Skeletal muscle satellite cell (primary cell): ENCODE results near the gene TNNT1.
A peak's percentile ranks its signal among the peaks of the same experiment; 100 is the strongest.

Experiments used
- H3K27me3 ChIP-seq: 2 replicates; pipeline ENCODE4 v1.7.0; 2013; ENCODE audit warnings: low read length; ENCODE audit not compliant: control insufficient read depth, insufficient read depth
- H3K36me3 ChIP-seq: 2 replicates; pipeline ENCODE4 v1.7.0; 2013; ENCODE audit warnings: mild to moderate bottlenecking, control low read depth, low read length; ENCODE audit not compliant: insufficient read depth
- H3K4me1 ChIP-seq: 2 replicates; pipeline ENCODE4 v1.7.0; 2013; ENCODE audit warnings: low read length; ENCODE audit not compliant: control insufficient read depth, insufficient read depth
- H3K4me2 ChIP-seq: 2 replicates; pipeline ENCODE4 v1.7.0; 2013; ENCODE audit warnings: mild to moderate bottlenecking, low read length
- H3K4me3 ChIP-seq: 2 replicates; pipeline ENCODE4 v1.7.0; 2013; ENCODE audit warnings: low read length
- H3K9ac ChIP-seq: 2 replicates; pipeline ENCODE4 v1.7.0; 2013; ENCODE audit warnings: mild to moderate bottlenecking, low read depth, low read length, moderate library complexity
- H3K9me3 ChIP-seq: replicated peaks from 2 replicates; pipeline ENCODE4 v1.7.0; 2013; ENCODE audit warnings: mild to moderate bottlenecking, control low read depth, low read length

Gene TNNT1

DNA sequence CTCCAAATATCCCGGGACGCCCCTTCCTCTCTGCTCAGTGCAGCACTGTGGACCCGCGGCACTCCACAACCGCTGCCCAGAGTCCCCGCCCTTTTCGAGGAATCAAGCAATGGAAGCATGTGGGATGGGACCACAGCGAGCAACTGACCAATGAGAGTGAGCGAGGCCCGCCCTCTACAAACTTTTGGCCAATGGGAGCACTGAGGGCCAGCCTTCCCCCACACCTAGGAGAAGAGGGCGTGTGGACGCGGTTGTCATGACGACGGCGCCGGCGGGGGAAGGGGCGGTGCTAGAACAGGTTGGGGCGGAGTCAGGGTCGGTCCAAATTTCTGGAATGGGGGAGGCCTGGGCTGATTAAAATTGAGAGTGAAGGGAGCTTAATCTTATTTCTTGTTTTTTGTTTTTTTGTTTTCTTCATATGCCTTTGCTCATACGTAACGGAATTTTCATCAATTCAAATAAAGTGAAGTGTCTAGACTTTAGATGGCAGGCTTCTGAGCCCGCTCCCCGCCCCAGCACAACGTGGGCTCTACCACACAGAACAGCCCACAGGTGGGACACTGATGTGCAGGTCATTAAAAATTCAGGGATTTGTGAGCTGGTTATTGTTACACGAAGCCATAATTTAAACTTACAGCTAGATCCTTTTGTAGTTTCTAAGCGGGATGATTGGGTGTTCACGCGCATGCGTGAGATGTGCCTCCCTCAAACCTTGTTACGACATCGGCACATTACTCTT, 17.7 kb upstream of the TNNT1 start, which contains the start of gene DNAAF3:
TSS of gene DNAAF3 (minus strand) at position 84 of the 739 bp plus-strand sequence. CDS start 200 bp downstream, outside the sequence.
- H3K9ac ChIP-seq, result no peak within 1 kb of the TSS
- H3K36me3 ChIP-seq, result no peaks in the 10 kb centered on the region
- H3K27me3 ChIP-seq, result peaks cover 35% of the 10 kb centered on the region
- peak within 1 kb of the TSS; percentile 89 for H3K4me2 ChIP-seq
- H3K4me1 ChIP-seq, result peaks cover 5% of the 10 kb centered on the region
- H3K9me3 ChIP-seq, result no peaks in the 10 kb centered on the region
- peak within 1 kb of the TSS; percentile 72 for H3K4me3 ChIP-seq

GRCh38 chr19:55165952-55166529, 17.0 kb upstream of the TNNT1 start:
- Histone ChIP-seq H3K4me1 (peaks cover 5% of the 10 kb centered on the region), H3K9ac (no peak overlapping the region), H3K4me2 (peak overlapping the region; percentile 89), H3K9me3 (no peaks in the 10 kb centered on the region), H3K27me3 (peaks cover 34% of the 10 kb centered on the region), H3K36me3 (no peaks in the 10 kb centered on the region), H3K4me3 (peak overlapping the region; percentile 72)

- no peaks in the 10 kb centered on the region for H3K36me3 ChIP-seq
- H3K4me1 ChIP-seq, result peaks cover 8% of the 10 kb centered on the region
- no peak overlapping the region for H3K4me2 ChIP-seq
- H3K27me3 ChIP-seq, result peaks cover 24% of the 10 kb centered on the region
- no peak overlapping the region for H3K9ac ChIP-seq
- no peaks in the 10 kb centered on the region for H3K9me3 ChIP-seq
- no peak overlapping the region for H3K4me3 ChIP-seq
Measured at GRCh38 chr19:55161571-55162322, 12.7 kb upstream of the TNNT1 start.

DNA sequence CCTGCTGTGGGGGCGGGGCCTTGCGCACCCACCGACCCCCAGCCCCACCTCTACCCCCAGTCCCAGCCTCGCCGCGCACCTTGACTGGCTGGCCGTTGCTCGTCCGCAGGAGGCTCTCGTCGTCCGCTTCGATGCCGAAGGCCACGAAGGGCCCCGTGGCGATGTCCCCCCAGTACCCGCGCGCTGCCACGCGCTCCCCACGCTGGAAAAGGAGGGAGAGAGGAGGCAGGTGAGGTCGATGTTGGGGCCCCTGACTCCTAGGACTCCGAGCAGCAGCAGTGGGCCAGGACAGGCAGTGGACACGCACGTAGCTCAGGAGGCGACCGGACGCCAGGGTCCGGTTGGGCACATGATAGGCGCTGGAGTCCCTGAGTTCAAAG, 12.0 kb upstream of the TNNT1 start:
- Histone ChIP-seq H3K36me3 (no peaks in the 10 kb centered on the region), H3K4me2 (no peak overlapping the region), H3K9me3 (no peaks in the 10 kb centered on the region), H3K4me1 (peaks cover 8% of the 10 kb centered on the region), H3K9ac (no peak overlapping the region), H3K27me3 (peaks cover 24% of the 10 kb centered on the region), H3K4me3 (no peak overlapping the region)

- no peak overlapping the region for H3K4me2 ChIP-seq
- H3K4me3 ChIP-seq, result no peak overlapping the region
- H3K36me3 ChIP-seq, result no peaks in the 10 kb centered on the region
- peaks cover 20% of the 10 kb centered on the region for H3K27me3 ChIP-seq
- peaks cover 8% of the 10 kb centered on the region for H3K4me1 ChIP-seq
- H3K9me3 ChIP-seq, result no peaks in the 10 kb centered on the region
- H3K9ac ChIP-seq, result no peak overlapping the region
Measured at GRCh38 chr19:55160128-55160985, 11.4 kb upstream of the TNNT1 start.

GRCh38 chr19:55158848-55159749, 10.1 kb upstream of the TNNT1 start:
- Histone ChIP-seq H3K9ac (no peak overlapping the region), H3K27me3 (peaks cover 20% of the 10 kb centered on the region), H3K4me2 (no peak overlapping the region), H3K4me3 (no peak overlapping the region), H3K36me3 (no peaks in the 10 kb centered on the region), H3K9me3 (no peaks in the 10 kb centered on the region), H3K4me1 (peaks cover 8% of the 10 kb centered on the region)

DNA sequence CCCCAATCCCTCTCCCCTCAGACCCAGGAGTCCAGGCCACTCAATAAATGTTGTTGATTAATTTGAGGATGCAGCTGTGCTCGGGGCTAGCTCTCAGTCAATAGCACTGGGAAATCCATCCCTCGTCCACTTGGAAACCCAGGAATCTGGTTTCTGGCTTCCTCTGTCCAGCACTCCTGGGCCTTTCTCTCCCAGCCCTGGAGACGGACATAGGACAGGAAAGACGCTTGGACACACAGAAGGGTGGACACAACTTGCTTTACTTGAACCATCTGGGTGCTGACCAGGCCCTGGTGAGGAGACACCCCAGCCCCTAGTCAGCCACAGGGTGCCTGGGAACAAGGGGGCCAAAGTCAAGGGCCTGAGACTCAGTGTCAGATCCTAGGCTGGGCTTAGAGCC, 9.4 kb upstream of the TNNT1 start:
- H3K9ac ChIP-seq, result no peak overlapping the region
- H3K4me1 ChIP-seq, result peaks cover 8% of the 10 kb centered on the region
- H3K4me2 ChIP-seq, result no peak overlapping the region
- peaks cover 23% of the 10 kb centered on the region for H3K27me3 ChIP-seq
- H3K4me3 ChIP-seq, result no peak overlapping the region
- H3K9me3 ChIP-seq, result no peaks in the 10 kb centered on the region
- no peaks in the 10 kb centered on the region for H3K36me3 ChIP-seq

DNA sequence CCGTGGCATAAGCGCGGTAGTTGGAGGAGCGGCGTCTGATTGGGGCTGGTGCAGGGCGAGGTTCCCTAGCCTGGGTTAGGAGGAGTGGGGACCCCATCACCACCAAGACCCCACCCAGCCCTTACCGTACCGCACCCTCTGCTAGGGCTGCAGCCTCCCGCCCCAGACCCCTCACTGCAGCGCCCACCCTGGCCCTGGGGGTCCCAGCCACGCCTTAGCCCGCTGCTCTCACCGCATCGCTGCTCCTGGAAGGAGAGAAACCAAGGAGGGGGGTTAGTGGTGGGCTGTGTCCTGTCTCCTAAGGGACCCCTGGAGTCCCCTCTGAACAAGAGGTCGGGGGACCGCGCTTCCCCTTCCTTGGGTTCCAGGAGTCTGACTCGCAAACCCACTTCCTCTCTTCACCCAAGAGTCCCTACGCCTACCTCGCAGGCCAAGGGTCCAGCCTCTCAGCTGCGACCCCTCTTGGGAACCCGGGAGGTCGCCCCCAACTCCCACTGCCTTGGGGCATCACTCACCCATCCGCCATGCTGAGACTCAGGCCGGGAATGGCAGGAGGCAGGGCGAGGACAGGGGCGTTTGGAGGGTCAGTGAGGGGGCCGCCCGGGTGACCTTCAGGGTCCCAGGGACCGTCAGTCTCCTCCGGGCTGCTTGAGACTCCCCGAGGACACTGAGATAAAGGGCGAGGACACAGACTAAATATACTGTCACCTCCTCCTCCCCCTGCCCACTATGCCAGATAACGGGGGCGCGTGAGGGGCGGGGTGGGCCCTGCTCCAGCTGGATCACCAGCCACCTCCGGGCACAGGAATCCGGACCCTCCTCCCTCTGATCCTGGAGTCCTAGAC, 8.3 kb upstream of the TNNT1 start, which contains the start of gene TNNI3:
TSS of gene TNNI3 (minus strand) at position 669 of the 845 bp plus-strand sequence. CDS start at position 526, 143 bp downstream.
- peaks cover 18% of the 10 kb centered on the region for H3K27me3 ChIP-seq
- no peaks in the 10 kb centered on the region for H3K9me3 ChIP-seq
- H3K4me1 ChIP-seq, result peaks cover 8% of the 10 kb centered on the region
- no peak within 1 kb of the TSS for H3K9ac ChIP-seq
- H3K4me3 ChIP-seq, result no peak within 1 kb of the TSS
- no peak within 1 kb of the TSS for H3K4me2 ChIP-seq
- no peaks in the 10 kb centered on the region for H3K36me3 ChIP-seq

DNA sequence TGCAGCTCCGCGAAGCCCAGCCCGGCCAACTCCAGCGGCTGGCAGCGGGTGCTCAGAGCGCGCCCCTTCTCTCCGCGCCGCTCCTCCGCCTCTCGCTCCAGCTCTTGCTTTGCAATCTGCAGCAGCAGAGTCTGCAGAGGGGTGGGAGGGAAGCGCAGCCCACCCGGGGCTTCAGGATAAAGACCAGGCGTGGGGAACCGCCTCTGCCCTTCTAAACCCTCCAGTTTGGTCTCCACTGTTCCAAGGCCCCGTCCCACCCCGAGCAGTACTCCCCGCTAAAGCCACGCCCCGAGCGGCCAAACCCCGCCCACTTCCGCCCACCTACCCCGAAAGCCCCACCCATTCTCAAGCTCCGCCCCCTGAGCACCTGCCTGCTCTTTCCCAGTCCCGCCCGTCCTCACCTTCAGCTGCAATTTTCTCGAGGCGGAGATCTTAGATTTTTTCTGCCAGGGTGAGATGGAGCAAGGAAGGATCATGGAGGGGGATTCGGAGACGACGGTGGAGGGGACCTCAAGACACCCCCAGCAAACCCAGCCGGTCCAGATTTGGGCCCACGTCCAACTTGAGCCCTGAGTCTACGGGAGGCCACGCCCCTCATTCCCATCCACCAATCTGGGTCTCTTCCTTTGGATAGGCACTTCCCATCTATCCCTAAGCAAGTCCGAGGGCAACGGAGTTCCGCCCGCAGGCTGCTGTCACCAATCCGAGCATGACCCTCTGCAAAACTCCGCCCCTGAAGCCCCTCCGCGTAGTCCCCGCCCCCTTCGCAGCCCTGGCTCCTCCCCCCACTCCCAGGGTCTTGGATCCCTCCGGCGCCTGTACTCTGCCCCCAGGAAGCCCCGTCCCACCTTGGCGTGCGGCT, 7.4 kb upstream of the TNNT1 start:
- no peak overlapping the region for H3K4me3 ChIP-seq
- H3K4me1 ChIP-seq, result peaks cover 8% of the 10 kb centered on the region
- H3K27me3 ChIP-seq, result peaks cover 10% of the 10 kb centered on the region
- H3K9me3 ChIP-seq, result no peaks in the 10 kb centered on the region
- no peaks in the 10 kb centered on the region for H3K36me3 ChIP-seq
- H3K9ac ChIP-seq, result no peak overlapping the region
- peak overlapping the region; percentile 25 for H3K4me2 ChIP-seq
